Neural cell (in vitro differentiated cells): ENCODE measurements around the gene MINDY2. TPM values are rescaled to one million over a fixed set of nuclear protein-coding genes. Genes with fewer than 3 reads are reported as not detected.

Experiments
- H2AFZ ChIP-seq: fragments of 200-600, 300-800 bp; sonication (generic), shearing (Covaris generic); 2 replicates; pipeline ENCODE4 v1.6.0; 2014; ENCODE audit warnings: low read depth, mild to moderate bottlenecking, antibody characterized with exemption, low read length, moderate library complexity
- H3F3A ChIP-seq: fragments of 200-600 bp; shearing (Covaris generic); 2 replicates; pipeline ENCODE4 v1.6.1; 2016; ENCODE audit warnings: mild to moderate bottlenecking, moderate library complexity, mixed read lengths, antibody characterized with exemption, low read length; ENCODE audit not compliant: insufficient read depth, poor library complexity, severe bottlenecking
- H3K27ac ChIP-seq: fragments of 200-600, 300-800 bp; sonication (generic), shearing (Covaris generic); 2 replicates; pipeline ENCODE4 v1.5.1; 2014; ENCODE audit warnings: mild to moderate bottlenecking, low read length, moderate library complexity
- H3K27me3 ChIP-seq: fragments of 300-800, 200-600 bp; sonication (generic), shearing (Covaris generic); 2 replicates; pipeline ENCODE4 v1.6.0; 2014; ENCODE audit warnings: mild to moderate bottlenecking, low read depth, low read length, moderate library complexity; ENCODE audit not compliant: insufficient read depth
- H3K36me3 ChIP-seq: fragments of 300-800, 200-600 bp; sonication (generic), shearing (Covaris generic); 2 replicates; pipeline ENCODE4 v1.5.1; 2014; ENCODE audit warnings: mild to moderate bottlenecking, antibody characterized with exemption, low read length, moderate library complexity; ENCODE audit not compliant: insufficient read depth
- H3K4me2 ChIP-seq: fragments of 300-800, 200-600 bp; sonication (generic), shearing (Covaris generic); 2 replicates; pipeline ENCODE4 v1.6.0; 2014; ENCODE audit warnings: mild to moderate bottlenecking, low read length
- H3K4me3 ChIP-seq: fragments of 300-800, 200-600 bp; sonication (generic), shearing (Covaris generic); 2 replicates; pipeline ENCODE4 v1.5.1; 2014; ENCODE audit warnings: mild to moderate bottlenecking, low read length, moderate library complexity
- H3K79me2 ChIP-seq: fragments of 200-600 bp; shearing (Covaris generic); replicated peaks from 2 replicates; pipeline ENCODE4 v1.6.0; 2014; ENCODE audit warnings: mild to moderate bottlenecking, low read length, moderate library complexity; ENCODE audit not compliant: insufficient read depth
- H3K9ac ChIP-seq: fragments of 300-800, 200-600 bp; sonication (generic), shearing (Covaris generic); 2 replicates; pipeline ENCODE4 v1.6.1; 2016; ENCODE audit warnings: mild to moderate bottlenecking, low read length, mixed read lengths
- H3K9me2 ChIP-seq: fragments of 200-600 bp; shearing (Covaris generic); 2 replicates; pipeline ENCODE4 v1.6.1; 2016; ENCODE audit warnings: mild to moderate bottlenecking, low read length, mixed read lengths; ENCODE audit not compliant: insufficient read depth
- H3K9me3 ChIP-seq: fragments of 200-600, 300-800 bp; sonication (generic), shearing (Covaris generic); 2 replicates; pipeline ENCODE4 v1.6.1; 2016; ENCODE audit warnings: mild to moderate bottlenecking, mixed run types, low read length, moderate library complexity, mixed read lengths
- H4K20me1 ChIP-seq: fragments of 200-600 bp; shearing (Covaris generic); 2 replicates; pipeline ENCODE4 v1.6.1; 2016; ENCODE audit warnings: mild to moderate bottlenecking, mixed run types; ENCODE audit not compliant: insufficient read depth
- CTCF ChIP-seq: fragments of 450-650 bp; IDR thresholded peaks from 2 replicates; pipeline ENCODE4 v1.5.1; 2014; ENCODE audit warnings: antibody characterized with exemption, mild to moderate bottlenecking, moderate library complexity; ENCODE audit not compliant: poor library complexity, severe bottlenecking
- EP300 ChIP-seq: fragments of 450-650 bp; conservative IDR thresholded peaks from 2 replicates; pipeline ENCODE4 v1.6.1; 2014; ENCODE audit warnings: antibody characterized with exemption, mild to moderate bottlenecking, moderate library complexity; ENCODE audit not compliant: poor library complexity, severe bottlenecking
- EZH2 ChIP-seq: fragments of 200-600, 300-800 bp; shearing (Covaris generic), sonication (generic); IDR thresholded peaks from 2 replicates; pipeline ENCODE4 v1.6.1; 2014; ENCODE audit warnings: antibody characterized with exemption, low read length, borderline replicate concordance, mild to moderate bottlenecking; ENCODE audit not compliant: insufficient read depth, poor library complexity, severe bottlenecking
- MXI1 ChIP-seq: fragments of 450-650 bp; conservative IDR thresholded peaks from 2 replicates; pipeline ENCODE4 v1.6.1; 2014; ENCODE audit warnings: antibody characterized with exemption, mild to moderate bottlenecking; ENCODE audit not compliant: poor library complexity, severe bottlenecking
- POLR2AphosphoS5 ChIP-seq: IDR thresholded peaks from 2 replicates; pipeline ENCODE4 v1.6.1; 2012
- RAD21 ChIP-seq: fragments of 450-650 bp; conservative IDR thresholded peaks from 2 replicates; pipeline ENCODE4 v1.6.1; 2014; ENCODE audit warnings: antibody characterized with exemption, mild to moderate bottlenecking, moderate library complexity
- REST ChIP-seq: IDR thresholded peaks from 2 replicates; pipeline ENCODE4 v1.6.1; 2012; ENCODE audit warnings: borderline replicate concordance
- SMC3 ChIP-seq: fragments of 450-650 bp; conservative IDR thresholded peaks from 2 replicates; pipeline ENCODE4 v1.6.1; 2014; ENCODE audit warnings: antibody characterized with exemption, mild to moderate bottlenecking, moderate library complexity; ENCODE audit not compliant: poor library complexity
- TAF1 ChIP-seq: IDR thresholded peaks from 2 replicates; pipeline ENCODE4 v1.6.1; 2012; ENCODE audit warnings: low read depth
- polyA plus RNA-seq: library from polyadenylated mRNA; depleted of rRNA; stranded (reverse); fragments of >200 nt; gene quantifications from 2 replicates; pipeline ENCODE4 v1.2.3, GENCODE V29; 2014

The MINDY2 gene
- polyA plus RNA-seq, 1 donor from 2014 or later: 22.8 TPM

DNA sequence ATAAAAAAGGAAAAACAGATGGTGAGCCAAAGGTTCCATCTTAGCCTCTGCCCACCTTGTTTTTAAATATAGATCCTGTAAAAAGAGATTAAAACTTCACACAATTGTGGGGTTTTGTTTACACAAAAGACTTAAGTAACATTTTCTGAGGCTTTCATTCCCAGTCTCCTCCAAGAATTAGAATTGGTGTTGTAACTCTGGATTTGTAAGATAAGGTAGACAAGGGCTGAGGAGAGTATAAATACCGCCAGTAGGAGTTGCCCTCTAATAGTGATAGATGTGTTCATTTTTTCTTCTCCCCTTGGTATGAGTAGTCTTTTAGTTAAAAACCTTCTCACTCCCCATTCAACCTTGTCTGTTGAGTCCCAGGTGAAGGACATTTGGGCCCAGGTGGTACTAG, 8.5 kb downstream of the MINDY2 start:
- Histone ChIP-seq H3K9ac (no peak overlapping the region), H3K9me2 (no peaks in the 10 kb centered on the region), H3K79me2 (peaks cover 61% of the 10 kb centered on the region), H3K27ac (no peak overlapping the region), H3K36me3 (no peaks in the 10 kb centered on the region), H3K4me2 (no peak overlapping the region), H4K20me1 (no peaks in the 10 kb centered on the region), H3K9me3 (no peaks in the 10 kb centered on the region), H3F3A (no peaks in the 10 kb centered on the region), H3K27me3 (no peaks in the 10 kb centered on the region), H2AFZ (no peak overlapping the region), H3K4me3 (no peak overlapping the region)
- no peak for TF ChIP-seq EZH2
- TF ChIP-seq EP300: no peak
- no peak for TF ChIP-seq REST
- TF ChIP-seq MXI1: no peak
- TF ChIP-seq SMC3: no peak
- no peak for TF ChIP-seq POLR2AphosphoS5
- TF ChIP-seq CTCF: no peak
- no peak for TF ChIP-seq TAF1
- TF ChIP-seq RAD21: no peak

DNA sequence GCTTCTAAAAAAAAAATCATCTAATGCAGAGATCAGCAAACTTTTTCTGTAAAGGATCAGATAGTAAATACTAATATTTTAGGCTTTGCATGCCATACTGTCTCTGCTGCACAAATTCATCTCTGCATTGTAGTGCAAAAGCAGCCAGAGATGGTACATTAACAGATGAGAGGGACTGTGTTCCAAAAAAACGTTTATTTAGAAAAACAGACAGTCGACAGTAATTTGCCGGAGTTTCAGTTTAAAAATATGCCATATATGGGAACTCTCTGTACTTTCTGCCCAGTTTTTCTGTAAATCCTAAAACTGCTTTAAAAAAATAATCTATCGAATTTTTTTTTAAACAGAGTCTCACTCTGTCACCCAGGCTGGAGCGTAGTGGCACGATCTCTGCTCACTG, 14.3 kb downstream of the MINDY2 start:
- no peak overlapping the region for H3K9ac ChIP-seq
- H3K9me3 ChIP-seq: no peaks in the 10 kb centered on the region
- no peaks in the 10 kb centered on the region for H3K36me3 ChIP-seq
- H3K79me2 ChIP-seq: peaks cover 22% of the 10 kb centered on the region
- H3K4me2 ChIP-seq: no peak overlapping the region
- TF ChIP-seq EZH2 (no peak), SMC3 (no peak), RAD21 (no peak), MXI1 (no peak), POLR2AphosphoS5 (no peak), EP300 (no peak), REST (no peak), TAF1 (no peak), CTCF (no peak)
- H3F3A ChIP-seq: no peaks in the 10 kb centered on the region
- H3K9me2 ChIP-seq: no peaks in the 10 kb centered on the region
- no peaks in the 10 kb centered on the region for H4K20me1 ChIP-seq
- no peak overlapping the region for H2AFZ ChIP-seq
- H3K4me3 ChIP-seq: no peak overlapping the region
- H3K27me3 ChIP-seq: no peaks in the 10 kb centered on the region
- H3K27ac ChIP-seq: no peak overlapping the region
